HepG2 (cell line): ENCODE results near the gene FBXO48. TPM values are rescaled to one million over a fixed set of nuclear protein-coding genes. Genes with fewer than 3 reads are reported as not detected.

ENCODE experiments used
- ATF1 ChIP-seq: IDR thresholded peaks from 2 replicates; pipeline ENCODE4 v1.6.1; 2016; ENCODE audit warnings: mild to moderate bottlenecking, control low read depth
- ETS1 ChIP-seq: sonication (generic); formaldehyde crosslinking; IDR thresholded peaks from 2 replicates; pipeline ENCODE4 v1.4.0; 2020; ENCODE audit warnings: missing genetic modification reagents
- HOXD1 ChIP-seq: sonication (generic); formaldehyde crosslinking; IDR thresholded peaks from 2 replicates; pipeline ENCODE4 v1.5.0; 2020; ENCODE audit warnings: missing genetic modification reagents
- ISL2 ChIP-seq: sonication (generic); formaldehyde crosslinking; IDR thresholded peaks from 2 replicates; pipeline ENCODE4 v1.5.0; 2020; ENCODE audit warnings: missing genetic modification reagents
- ISX ChIP-seq: sonication (generic); formaldehyde crosslinking; conservative IDR thresholded peaks from 2 replicates; pipeline ENCODE4 v1.5.0; 2020; ENCODE audit warnings: missing genetic modification reagents
- KDM5B ChIP-seq: sonication (generic); formaldehyde crosslinking; IDR thresholded peaks from 2 replicates; pipeline ENCODE4 v1.4.0; 2020; ENCODE audit warnings: missing genetic modification reagents, mild to moderate bottlenecking, borderline replicate concordance
- PRMT3 ChIP-seq: sonication (generic); formaldehyde crosslinking; IDR thresholded peaks from 2 replicates; pipeline ENCODE4 v1.8.1; 2022; ENCODE audit warnings: low read depth, mild to moderate bottlenecking, moderate library complexity, missing genetic modification reagents, borderline replicate concordance
- SIN3B ChIP-seq: fragments of 150-350 bp; IDR thresholded peaks from 2 replicates; pipeline ENCODE4 v1.6.1; 2014; ENCODE audit warnings: low read length
- SMARCC2 ChIP-seq: fragments of 450-650 bp; IDR thresholded peaks from 2 replicates; pipeline ENCODE4 v1.6.1; 2017; ENCODE audit warnings: antibody characterized with exemption, mild to moderate bottlenecking
- TMF1 ChIP-seq: sonication (generic); formaldehyde crosslinking; IDR thresholded peaks from 2 replicates; pipeline ENCODE4 v1.8.1; 2022; ENCODE audit warnings: low read depth, missing genetic modification reagents
- ZBTB8A ChIP-seq: sonication (generic); formaldehyde crosslinking; IDR thresholded peaks from 2 replicates; pipeline ENCODE4 v1.4.0; 2020; ENCODE audit warnings: mild to moderate bottlenecking, low read depth, missing genetic modification reagents, borderline replicate concordance
- ZEB1 ChIP-seq: IDR thresholded peaks from 2 replicates; pipeline ENCODE4 v1.6.1; 2012; ENCODE audit warnings: mild to moderate bottlenecking, low read depth, inconsistent platforms; ENCODE audit not compliant: insufficient replicate concordance
- ZHX2 ChIP-seq, 2 experiments: sonication (generic) in 1 of 2; formaldehyde crosslinking in 1 of 2; IDR thresholded peaks; 2 replicates each; pipeline versions ENCODE4 v1.6.1 to v1.9.0; 2014 to 2022; ENCODE audit warnings: antibody characterized with exemption in 1 of 2, borderline replicate concordance in 1 of 2, inconsistent platforms in 1 of 2, low read depth in 1 of 2, missing genetic modification reagents in 1 of 2
- ZMAT3 ChIP-seq: sonication (generic); formaldehyde crosslinking; conservative IDR thresholded peaks from 2 replicates; pipeline ENCODE4 v1.7.0; 2021; ENCODE audit warnings: missing genetic modification reagents
- ZNF138 ChIP-seq: sonication (generic); formaldehyde crosslinking; IDR thresholded peaks from 2 replicates; pipeline ENCODE4 v1.5.0; 2020; ENCODE audit warnings: mild to moderate bottlenecking, low read depth, missing genetic modification reagents
- ZNF431 ChIP-seq: sonication (generic); formaldehyde crosslinking; IDR thresholded peaks from 2 replicates; pipeline ENCODE4 v1.9.0; 2022; ENCODE audit warnings: missing genetic modification reagents, low read depth, mild to moderate bottlenecking, borderline replicate concordance
- ZNF451 ChIP-seq: sonication (generic); formaldehyde crosslinking; IDR thresholded peaks from 2 replicates; pipeline ENCODE4 v1.5.0; 2020; ENCODE audit warnings: mild to moderate bottlenecking, missing genetic modification reagents
- ZNF567 ChIP-seq: sonication (generic); formaldehyde crosslinking; IDR thresholded peaks from 2 replicates; pipeline ENCODE4 v1.8.1; 2023; ENCODE audit warnings: mild to moderate bottlenecking, missing genetic modification reagents, borderline replicate concordance
- ZNF598 ChIP-seq: sonication (generic); formaldehyde crosslinking; IDR thresholded peaks from 2 replicates; pipeline ENCODE4 v1.5.1; 2020; ENCODE audit warnings: mild to moderate bottlenecking, missing genetic modification reagents, borderline replicate concordance
- ZUFSP ChIP-seq: sonication (generic); formaldehyde crosslinking; IDR thresholded peaks from 2 replicates; pipeline ENCODE4 v1.9.0; 2021; ENCODE audit warnings: missing genetic modification reagents, mild to moderate bottlenecking, borderline replicate concordance
- polyA plus RNA-seq, 8 experiments: library from polyadenylated mRNA; depleted of rRNA in 3 of 8; stranded (reverse) in 7 of 8; unstranded in 1 of 8; fragments of >200 nt; fragmentation: Illumina TruSeq in 4 of 8; extraction: Trizol in 4 of 8; gene quantifications; 2 replicates each; pipeline versions ENCODE4 v1.2.1 to v1.2.3, GENCODE V29; 2011 to 2016; ENCODE audit warnings: low read depth in 4 of 8, missing spikeins in 1 of 8, mixed read lengths in 1 of 8; ENCODE audit not compliant: insufficient read depth in 1 of 8
- total RNA-seq, 5 experiments: library from RNA; depleted of rRNA; stranded (reverse); fragments of >200 nt; fragmentation: Illumina TruSeq; extraction: Trizol; gene quantifications; 2 replicates each; pipeline ENCODE4 v1.2.3, GENCODE V29; 2016; ENCODE audit warnings: low read depth in 1 of 5

The FBXO48 gene
- total and polyA plus RNA-seq, 2 of the 13 experiments (the other 11 are each of a cell fraction or from before 2014, with no cell fraction given): 0.42 to 1.1 TPM

- TF ChIP-seq ZNF138: peak; percentile 78; the same call in 1 of the 2 replicates
- TF ChIP-seq HOXD1 (CRISPR knock-in tag): peak; percentile 39; the same call in 1 of the 2 replicates
- no peak for TF ChIP-seq ZMAT3
- no peak for TF ChIP-seq ZBTB8A
- peak; percentile 78 for TF ChIP-seq ISL2
- TF ChIP-seq ZEB1: peak; percentile 24
- 0 out of 2 replicates have a peak, but pooled peaks have one; percentile 20 for TF ChIP-seq ZNF567 (CRISPR knock-in tag)
- no peak for TF ChIP-seq ISX (CRISPR knock-in tag)
- TF ChIP-seq SIN3B: peak; percentile 66; the same call in 1 of the 2 replicates
- TF ChIP-seq ZUFSP: no peak
- no peak for TF ChIP-seq ETS1 (CRISPR knock-in tag)
- TF ChIP-seq ZNF451 (CRISPR knock-in tag): no peak
- TF ChIP-seq ZNF598 (CRISPR knock-in tag): no peak
- TF ChIP-seq SMARCC2: no peak
- no peak for TF ChIP-seq TMF1 (CRISPR knock-in tag)
- no peak for TF ChIP-seq PRMT3 (CRISPR knock-in tag)
- peak; percentile 87 for TF ChIP-seq ATF1 (CRISPR knock-in tag)
- TF ChIP-seq ZHX2 (IDR thresholded peaks at IDR 0.05; ENCODE audit: low read depth): no peak; the same call in 1 of the 2 replicates
- peak; percentile 87; the same call in 1 of the 2 replicates for TF ChIP-seq ZHX2 (CRISPR knock-in tag; IDR thresholded peaks at IDR 0.05; ENCODE audit: borderline replicate concordance)
- TF ChIP-seq KDM5B (CRISPR knock-in tag): peak; percentile 84; the same call in 1 of the 2 replicates
- 0 out of 2 replicates have a peak, but pooled peaks have one; percentile 42 for TF ChIP-seq ZNF431 (CRISPR knock-in tag)
Observed at GRCh38 chr2:68467077-68467960, at the start of gene FBXO48, which contains the start of gene APLF (continued).
